Measurements from ENCODE around the gene ALDH3A2. TPM values are rescaled to one million over a fixed set of nuclear protein-coding genes. Genes with fewer than 3 reads are reported as not detected.

The ALDH3A2 gene
- total RNA-seq, 1 experiment from 2014 or later: 271 TPM

DNA sequence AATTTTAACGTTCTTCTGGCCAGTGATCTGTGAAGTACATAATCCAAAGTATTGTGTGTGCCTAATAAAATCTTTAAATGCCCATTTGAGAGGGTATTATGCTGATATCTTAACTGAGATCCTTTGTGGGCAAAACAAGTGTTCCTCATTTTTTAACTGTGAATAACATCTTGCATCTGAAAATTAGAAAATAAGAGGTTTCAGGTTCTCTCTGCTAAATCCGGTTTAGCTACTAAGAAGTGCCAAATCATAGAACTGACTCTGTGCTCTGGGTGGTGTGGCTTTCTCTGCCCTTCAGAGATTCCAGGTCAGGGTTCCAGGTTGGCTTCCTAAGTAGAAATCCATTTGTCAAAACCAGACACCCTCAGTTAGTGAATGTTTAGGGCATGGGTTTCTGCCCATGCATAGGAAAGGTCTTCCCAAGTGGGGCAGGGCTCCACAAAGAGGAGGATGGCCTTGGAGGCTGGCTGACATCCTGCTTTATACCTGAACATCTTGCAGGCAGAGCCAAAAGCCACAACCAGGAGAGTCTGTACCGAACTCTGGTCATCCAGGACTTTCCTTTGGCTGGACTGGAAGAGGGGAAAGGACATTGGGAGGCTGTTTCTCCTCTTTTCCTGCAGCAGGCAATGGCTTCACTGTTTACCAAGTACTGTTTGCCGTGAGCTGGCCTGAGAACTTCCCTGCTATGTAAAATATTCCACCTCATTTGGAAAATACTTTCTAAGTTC lies 8.5 kb downstream of the ALDH3A2 start:
- ChIA-PET CTCF (no interaction called here), POLR2A (ENCODE audit: unreplicated experiment) (interaction anchor here (0.5 kb wide), 1 partner anchor 323 kb away, joined by 3 read pairs; no protein-coding TSS in a partner anchor)
- BruUV-seq (replicated peaks): no TSS peak
- Histone ChIP-seq H4K20me1 (ENCODE audit: insufficient read depth) (peaks cover 10% of the 10 kb centered on the region; the same call in 1 of the 2 replicates), H3K9me2 (ENCODE audit: insufficient read depth) (no peaks in the 10 kb centered on the region), H3K79me2 (ENCODE audit: low read depth) (peaks cover 99% of the 10 kb centered on the region), H3K4me3 (no peak overlapping the region), H3F3A (ENCODE audit: insufficient read depth, low read depth) (peaks cover 49% of the 10 kb centered on the region), H2AFZ (no peak overlapping the region), H3K36me3 (ENCODE audit: low read depth) (peaks cover 89% of the 10 kb centered on the region), H3K4me2 (no peak overlapping the region), H3K4me1 (replicated peaks; ENCODE audit: insufficient read depth) (peaks cover 51% of the 10 kb centered on the region), H3K27ac (peak overlapping the region; percentile 5; the same call in 1 of the 2 replicates), H3K9me3 (ENCODE audit: insufficient read depth, low read depth) (no peaks in the 10 kb centered on the region), H3K27me3 (ENCODE audit: insufficient read depth, low read depth) (no peaks in the 10 kb centered on the region)
- TF ChIP-seq, protein P1, sequence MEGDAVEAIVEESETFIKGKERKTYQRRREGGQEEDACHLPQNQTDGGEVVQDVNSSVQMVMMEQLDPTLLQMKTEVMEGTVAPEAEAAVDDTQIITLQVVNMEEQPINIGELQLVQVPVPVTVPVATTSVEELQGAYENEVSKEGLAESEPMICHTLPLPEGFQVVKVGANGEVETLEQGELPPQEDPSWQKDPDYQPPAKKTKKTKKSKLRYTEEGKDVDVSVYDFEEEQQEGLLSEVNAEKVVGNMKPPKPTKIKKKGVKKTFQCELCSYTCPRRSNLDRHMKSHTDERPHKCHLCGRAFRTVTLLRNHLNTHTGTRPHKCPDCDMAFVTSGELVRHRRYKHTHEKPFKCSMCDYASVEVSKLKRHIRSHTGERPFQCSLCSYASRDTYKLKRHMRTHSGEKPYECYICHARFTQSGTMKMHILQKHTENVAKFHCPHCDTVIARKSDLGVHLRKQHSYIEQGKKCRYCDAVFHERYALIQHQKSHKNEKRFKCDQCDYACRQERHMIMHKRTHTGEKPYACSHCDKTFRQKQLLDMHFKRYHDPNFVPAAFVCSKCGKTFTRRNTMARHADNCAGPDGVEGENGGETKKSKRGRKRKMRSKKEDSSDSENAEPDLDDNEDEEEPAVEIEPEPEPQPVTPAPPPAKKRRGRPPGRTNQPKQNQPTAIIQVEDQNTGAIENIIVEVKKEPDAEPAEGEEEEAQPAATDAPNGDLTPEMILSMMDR (conservative IDR thresholded peaks at IDR 0.05): no peak
- no peak for TF ChIP-seq EZH2 (IDR thresholded peaks at IDR 0.05; ENCODE audit: low read depth)
- no peak for DNase-seq
- intact Hi-C loops (cut with micrococcal nuclease; ENCODE audit: unreplicated experiment): no loop called here

GRCh38 chr17:19659366-19660177 lies 11.0 kb downstream of the ALDH3A2 start:
- peaks cover 93% of the 10 kb centered on the region for H3K36me3 ChIP-seq (ENCODE audit: low read depth)
- POLR2A ChIA-PET (ENCODE audit: unreplicated experiment): interaction anchor here (1.1 kb wide), 1 partner anchor 10 kb away, joined by 6 read pairs; no protein-coding TSS in a partner anchor
- H3K79me2 ChIP-seq (ENCODE audit: low read depth): peaks cover 97% of the 10 kb centered on the region

More at GRCh38 chr17:19659366-19660177, 11.0 kb downstream of the ALDH3A2 start:
- no peak for DNase-seq
- CTCF ChIA-PET: no interaction called here
- Histone ChIP-seq H3F3A (ENCODE audit: insufficient read depth, low read depth) (peaks cover 49% of the 10 kb centered on the region), H3K27me3 (ENCODE audit: insufficient read depth, low read depth) (no peaks in the 10 kb centered on the region), H3K4me1 (replicated peaks; ENCODE audit: insufficient read depth) (peaks cover 39% of the 10 kb centered on the region), H3K4me3 (no peak overlapping the region), H3K9me3 (ENCODE audit: insufficient read depth, low read depth) (no peaks in the 10 kb centered on the region), H3K9me2 (ENCODE audit: insufficient read depth) (no peaks in the 10 kb centered on the region), H2AFZ (no peak overlapping the region), H4K20me1 (ENCODE audit: insufficient read depth) (peaks cover 10% of the 10 kb centered on the region; the same call in 1 of the 2 replicates), H3K27ac (peak overlapping the region; percentile 18), H3K4me2 (peak overlapping the region; percentile 29)
- TF ChIP-seq, protein P1 (conservative IDR thresholded peaks at IDR 0.05): no peak
- TF ChIP-seq EZH2 (IDR thresholded peaks at IDR 0.05; ENCODE audit: low read depth): no peak
- no TSS peak for BruUV-seq (replicated peaks)
- intact Hi-C loops (cut with micrococcal nuclease; ENCODE audit: unreplicated experiment): loop anchor here (5.0 kb wide), 2 partner anchors 38 to 147 kb away; no protein-coding TSS in a partner anchor
